GM21528 (cell line): ENCODE data around the gene SPRYD3.

ENCODE experiments used
- ATAC-seq: cut with Tn5 transposase; IDR thresholded peaks from one replicate; pipeline ENCODE4 v1.9.1; 2021; ENCODE audit warnings: mild to moderate bottlenecking, moderate library complexity; ENCODE audit not compliant: unreplicated experiment, low FRiP score

SPRYD3 gene

DNA sequence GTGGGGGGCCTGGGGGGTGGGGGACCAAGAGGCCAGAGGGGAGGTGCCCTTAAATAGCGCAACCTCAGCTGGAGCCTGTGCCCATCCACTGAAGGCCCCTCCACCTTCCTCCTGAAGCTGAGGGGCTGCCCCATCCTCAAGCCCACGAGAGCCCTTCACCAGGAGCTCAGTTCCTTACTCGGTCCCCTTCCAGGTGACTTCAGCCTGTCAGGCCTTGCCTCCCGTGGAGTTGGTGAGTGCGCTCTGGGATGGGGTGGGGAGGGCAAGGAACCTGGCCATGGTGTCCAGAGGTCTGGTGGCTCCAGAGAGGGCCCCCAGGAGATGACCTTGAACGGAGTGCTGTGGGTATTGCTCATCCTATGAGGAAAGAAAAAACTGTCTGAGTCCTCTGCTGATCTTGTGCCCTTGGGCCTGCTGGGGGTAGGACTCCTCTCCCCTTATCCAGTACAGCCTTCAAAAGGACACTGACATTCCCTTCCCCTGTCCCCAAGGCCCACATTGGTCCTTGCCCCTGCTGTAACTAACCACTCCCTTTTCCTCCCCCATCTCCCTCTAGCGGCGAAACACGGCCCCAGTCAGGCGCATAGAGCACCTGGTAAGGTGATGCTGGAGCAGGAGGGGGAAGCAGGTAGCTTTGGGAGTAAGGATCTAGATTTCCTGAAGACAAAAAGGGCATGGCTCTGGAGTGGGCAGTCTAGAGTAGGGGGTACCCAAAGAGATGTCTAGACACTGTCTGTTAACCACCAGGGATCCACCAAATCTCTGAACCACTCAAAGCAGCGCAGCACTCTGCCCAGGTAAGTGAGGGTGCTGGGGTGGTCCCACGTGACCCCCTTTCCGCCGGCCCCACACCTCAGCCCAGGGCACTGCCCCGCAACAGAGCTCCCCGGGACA lies 25.7 kb downstream of the SPRYD3 start:
- ATAC-seq, result peak; percentile 1

DNA sequence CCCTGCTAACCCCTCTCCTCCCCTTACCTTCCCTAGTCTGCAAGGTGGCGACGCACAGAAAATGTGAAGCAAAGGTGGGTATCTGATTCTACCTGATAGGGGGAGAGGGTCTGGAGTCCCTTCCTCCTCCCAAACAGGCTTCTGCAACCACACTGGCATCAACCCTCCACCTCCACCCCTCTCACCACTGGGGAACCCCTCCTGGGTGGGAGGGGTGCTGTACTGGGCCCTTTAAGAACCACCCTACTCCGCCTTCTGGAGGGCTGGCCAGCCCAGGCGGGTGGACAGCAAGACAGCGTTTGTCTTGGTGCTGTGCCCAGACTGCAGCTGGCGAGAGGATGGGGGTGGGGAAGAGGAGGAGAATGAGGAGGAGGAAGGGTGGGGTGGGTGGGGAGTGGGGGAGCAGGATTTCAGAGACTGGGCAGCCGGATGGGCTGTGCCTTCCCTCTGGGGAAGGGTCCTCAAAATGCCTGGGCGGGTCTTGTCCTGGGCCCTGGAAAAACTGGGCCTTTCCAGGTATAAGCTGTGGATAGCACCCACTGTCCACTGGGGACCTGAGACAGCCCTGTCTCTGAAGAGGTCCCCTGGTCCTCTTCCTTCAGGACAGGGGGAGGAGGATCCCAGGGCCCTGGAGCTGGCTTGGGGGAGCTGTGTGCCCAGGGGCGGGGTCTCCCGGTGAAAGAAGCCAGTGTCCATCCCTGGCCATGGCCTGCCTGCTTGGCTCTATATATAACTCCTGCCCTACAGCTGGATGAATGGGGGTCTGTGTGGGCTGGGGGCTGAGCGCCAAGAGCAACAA lies 26.6 kb downstream of the SPRYD3 start:
- no peak for ATAC-seq

DNA sequence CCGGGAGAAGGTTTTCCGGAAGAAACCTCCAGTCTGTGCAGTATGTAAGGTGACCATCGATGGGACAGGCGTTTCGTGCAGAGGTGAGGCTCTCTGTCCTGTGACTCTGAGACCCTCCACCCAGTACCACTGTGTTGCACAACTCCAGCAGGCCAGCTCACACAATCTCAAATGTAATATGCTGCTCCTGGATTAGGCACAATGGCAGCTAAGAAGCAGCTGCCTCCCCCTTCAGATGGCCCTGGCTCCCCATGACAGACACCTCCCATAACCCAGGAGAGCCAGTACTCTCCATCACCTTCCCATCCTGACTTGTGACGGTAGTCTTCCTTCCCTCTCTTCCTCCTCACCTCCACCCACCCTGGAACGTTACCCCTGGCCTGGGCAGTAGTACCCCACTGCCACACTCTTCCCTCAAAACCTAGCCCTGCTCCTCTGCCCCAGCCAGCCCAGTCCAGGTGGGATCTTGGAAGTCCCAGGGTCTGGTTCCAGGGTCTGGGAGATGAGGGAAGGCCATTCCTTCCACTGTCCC lies 27.2 kb downstream of the SPRYD3 start:
- ATAC-seq, result no peak

DNA sequence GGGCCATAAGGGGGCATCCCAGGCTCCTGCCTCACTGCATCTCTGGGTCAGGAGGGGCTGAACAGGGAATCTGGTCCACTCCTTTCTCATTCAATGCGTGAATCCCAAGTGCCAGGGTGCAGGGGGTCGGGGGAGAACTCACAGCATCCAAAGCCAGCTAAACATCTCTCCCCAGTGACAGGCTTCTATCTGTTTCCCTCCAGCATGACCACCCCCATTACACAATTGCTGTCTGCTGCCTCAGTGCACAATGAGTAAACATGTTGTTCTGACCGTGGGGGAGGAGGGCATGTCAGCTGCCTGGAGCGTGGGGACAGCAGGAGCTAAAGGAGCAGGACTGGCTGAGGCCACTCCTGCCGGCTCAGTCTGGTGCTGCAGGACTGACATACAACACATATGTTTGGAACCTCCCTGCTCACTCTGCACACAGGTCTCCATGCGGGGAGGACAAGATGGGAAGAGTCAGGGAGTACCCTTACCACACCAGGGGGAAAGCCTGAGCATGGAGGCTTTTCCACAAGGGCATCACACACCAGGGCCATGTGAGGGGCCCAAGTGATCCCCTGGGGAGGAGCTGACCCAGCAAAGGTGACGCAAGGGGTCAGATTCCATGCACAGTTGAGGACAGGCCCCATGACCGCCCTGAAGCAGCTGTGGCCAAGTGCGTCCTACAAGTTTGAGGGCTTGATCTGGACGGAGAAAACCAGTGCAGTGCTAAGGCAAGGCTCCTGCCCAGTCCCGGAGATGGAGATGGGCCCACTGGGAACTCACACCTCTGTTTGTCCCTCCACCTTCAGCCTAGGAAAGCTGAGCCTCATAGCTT lies 27.9 kb downstream of the SPRYD3 start:
- ATAC-seq, result no peak

DNA sequence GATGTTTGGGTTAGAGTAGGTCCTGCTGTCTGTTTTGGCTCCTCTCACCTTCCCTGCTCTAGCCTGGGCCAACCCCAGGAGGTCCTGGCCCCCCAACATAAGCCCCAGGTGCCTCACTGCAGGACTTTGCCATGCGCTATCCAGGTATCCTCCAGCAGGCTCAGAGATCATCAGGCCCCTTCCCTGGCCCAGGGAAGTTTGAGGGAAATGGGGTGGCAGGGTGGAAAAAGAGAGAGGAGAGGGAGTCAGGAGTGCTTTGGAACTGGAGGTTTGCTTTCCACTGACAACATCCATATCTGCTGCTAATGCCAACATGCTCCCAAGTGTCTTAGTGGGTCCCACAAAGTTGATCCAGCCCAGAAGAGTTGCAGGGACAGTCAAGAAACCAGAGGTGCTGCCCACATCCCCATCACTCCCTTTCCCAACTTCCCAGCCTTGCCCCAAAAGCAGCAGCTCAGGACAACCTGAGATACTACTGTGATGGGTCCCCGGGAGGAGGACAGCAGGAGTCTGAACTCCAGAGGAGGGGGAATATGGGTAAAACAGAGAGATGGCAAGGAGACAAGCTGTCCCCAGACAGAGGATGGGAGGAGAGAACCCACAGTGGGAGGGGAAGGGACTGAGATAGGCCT lies 28.6 kb downstream of the SPRYD3 start:
- no peak for ATAC-seq

DNA sequence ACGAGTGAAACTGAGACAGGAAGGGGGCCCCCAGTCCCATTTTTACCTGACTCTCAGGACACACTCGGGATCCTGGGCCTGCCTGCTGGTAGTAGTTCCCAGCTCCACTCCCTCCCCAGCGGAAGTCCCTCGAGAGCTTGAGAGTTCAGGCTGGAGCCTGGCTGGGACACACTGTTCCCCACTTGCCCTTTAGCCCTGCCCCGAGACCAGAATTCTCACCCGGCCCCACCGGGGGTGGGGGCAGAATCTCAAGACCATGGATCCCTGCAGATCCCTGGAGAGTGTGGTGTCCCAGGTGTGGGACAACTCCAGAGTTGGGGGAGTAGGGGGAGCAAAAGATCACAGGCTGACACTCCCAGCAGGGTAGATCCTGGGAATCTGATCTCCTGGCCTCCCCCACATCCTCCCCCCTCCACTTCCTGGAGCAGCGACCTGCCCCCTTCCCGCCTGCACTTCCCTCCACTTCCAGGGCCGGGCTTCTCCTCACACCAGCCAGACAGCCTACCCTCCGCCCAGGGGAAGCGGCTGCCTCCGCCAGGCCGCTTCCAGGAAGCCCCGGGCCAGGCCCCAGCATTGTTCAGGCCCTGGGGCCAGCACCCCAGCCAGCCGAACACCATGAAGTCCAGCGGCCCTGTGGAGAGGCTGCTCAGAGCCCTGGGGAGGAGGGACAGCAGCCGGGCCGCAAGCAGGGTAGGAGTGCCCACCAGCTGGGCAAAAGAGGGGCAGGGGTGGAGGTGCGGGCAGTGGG lies 29.4 kb downstream of the SPRYD3 start, which contains the start of gene TNS2:
Gene TNS2, plus strand, starts transcription at position 495 of the 748 bp plus-strand sequence. Its CDS starts 121 bp downstream, at position 616.
- ATAC-seq, result no peak

DNA sequence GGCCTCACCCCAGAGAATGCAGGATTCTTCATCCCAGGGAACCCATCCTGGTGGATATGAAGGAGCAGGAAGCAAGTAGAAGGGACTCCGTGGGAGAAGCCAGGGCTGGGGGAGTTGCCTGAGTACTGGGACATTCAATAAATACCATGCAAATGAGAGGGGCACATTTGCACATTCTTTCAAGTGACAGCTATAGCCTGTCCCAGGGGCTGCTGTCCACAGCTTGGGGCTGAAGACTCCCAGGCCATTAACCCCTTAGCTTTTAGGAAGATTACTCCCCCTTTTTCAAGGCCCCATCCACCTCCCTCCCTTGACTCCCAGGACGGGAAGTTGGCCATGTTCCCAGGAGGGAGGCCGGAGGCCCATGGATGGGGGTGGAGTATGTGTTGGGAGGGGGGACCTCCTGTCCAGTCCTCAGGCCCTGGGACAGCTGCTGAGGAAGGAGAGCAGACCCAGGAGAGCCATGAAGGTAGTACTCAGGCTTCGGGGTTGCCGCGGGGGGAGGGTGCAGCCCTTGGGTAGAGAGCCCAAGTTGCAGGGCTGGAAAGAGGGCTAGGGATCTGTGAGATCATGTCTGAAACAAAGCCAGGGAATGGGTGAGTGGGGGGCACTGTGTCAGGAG lies 30.3 kb downstream of the SPRYD3 start:
- ATAC-seq, result no peak

DNA sequence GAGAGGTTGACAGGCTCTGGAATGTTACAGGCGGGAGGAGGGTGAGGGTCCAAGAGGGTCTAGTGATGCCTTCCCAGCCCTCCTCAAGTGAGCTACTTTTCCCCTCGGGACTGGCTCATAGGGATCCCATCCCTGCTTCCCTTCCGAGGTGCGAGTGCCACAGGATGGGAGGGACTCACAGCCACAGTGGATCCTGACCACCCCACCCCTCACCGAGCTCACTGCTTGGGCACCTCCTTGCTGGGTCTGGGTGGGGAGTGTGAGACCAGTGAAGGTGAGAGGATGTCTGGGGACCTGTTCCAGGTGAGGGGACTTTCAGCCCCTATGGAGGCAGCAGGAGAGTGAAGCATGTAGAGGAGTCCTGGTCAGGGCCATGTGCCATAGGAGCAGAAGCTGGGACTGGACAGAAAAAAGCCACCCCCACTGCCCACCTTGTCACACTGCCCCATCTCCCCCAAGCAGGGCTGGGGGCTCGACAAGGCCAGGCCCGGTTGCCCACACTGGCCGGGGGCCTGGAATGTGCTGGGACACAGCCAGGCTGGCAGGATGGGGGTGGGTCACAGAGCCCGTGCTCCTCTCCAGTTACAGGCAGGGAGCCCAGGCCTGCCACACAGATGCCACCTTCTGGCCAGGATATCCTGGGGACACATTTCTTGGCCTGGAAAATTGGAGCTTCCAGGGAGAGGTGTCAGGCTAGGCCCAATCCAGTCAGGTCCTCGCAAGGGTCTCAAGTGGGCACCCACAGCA lies 31.0 kb downstream of the SPRYD3 start:
- no peak for ATAC-seq

DNA sequence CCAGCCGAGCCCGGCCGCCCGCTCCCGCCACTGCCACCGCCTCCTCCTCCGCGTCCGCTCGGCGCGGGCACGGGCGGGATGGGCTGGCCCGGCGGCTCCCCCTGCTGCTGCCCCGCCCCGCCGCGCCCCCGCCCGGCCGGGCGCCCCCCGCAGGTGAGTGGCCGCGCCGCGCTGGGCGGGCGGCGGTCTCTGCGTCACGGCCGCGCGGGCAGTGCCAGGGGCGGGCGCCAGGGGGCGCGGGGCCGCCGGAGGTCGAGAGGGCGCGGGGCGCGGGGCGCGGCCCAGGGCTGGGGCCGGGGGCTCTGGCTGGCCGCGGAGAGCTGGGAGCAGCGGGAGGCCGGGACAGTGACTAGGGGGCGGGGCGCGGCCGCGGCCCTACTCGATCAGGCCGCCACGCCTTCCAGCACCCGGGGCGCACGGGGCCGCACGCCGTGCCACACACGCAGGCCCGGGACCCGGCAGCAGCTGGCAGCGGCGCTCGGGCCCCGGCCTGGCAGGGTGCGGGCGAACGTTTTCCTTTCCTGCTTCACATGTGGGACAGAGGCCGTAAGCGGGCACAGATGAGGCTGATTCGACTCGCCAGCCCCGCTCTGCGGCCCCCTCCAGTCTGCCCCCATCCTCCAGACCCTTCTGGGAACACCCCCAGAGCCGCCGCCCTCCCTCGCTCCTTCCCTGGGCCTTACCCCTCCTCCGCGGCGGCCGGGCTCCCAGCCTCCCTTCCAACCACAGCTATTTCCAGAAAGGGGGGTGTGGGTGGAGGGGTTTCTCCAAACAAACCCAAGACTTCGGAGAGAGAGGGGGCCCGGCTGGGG lies 31.8 kb downstream of the SPRYD3 start:
- ATAC-seq, result peak; percentile 60

DNA sequence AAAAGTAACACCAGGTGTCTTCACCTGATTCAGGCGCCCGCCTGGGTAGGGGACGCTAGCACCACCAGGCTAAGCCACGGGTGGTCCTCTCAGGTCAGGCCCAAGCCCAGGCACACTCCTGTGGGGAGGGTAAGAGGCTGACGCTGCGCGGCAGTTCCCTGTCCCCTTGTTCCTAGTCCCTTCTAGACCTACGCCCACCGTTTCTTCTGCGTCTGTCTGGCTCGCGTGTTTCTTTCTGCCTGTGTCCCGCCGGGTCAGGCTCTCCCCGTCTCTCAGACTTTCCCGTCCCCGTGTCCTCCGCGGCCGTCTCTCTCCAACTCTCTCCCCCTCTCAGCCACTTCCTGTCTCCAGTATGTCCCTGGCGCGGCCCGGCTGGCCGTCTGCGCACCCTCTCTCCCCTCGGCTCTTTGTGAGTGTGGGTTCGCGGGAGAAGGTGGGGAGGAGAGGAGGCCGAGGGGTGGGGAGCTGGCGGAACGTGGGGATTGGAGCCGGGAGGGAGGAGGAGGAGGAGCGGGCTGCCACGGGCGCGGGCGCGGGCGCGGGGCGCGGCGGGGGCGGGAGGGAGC lies 32.5 kb downstream of the SPRYD3 start:
- peak; percentile 36 for ATAC-seq

DNA sequence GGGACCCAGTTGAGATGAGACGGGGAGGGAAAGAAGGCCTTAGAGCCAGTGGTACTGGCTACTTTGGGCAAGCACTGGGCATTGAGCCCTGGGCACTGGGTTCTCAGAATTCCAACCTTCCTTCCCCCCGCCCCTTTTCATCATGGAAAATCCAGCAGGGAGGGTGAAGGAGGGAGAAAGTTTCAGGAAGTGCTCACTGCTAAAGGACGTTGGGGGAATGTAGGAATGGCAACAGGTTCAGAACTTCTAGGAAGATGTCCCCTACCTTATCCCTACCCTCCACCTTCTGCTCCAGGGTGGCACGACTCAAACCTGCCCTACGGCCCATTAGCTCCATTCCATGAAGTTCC lies 33.5 kb downstream of the SPRYD3 start:
- no peak for ATAC-seq

DNA sequence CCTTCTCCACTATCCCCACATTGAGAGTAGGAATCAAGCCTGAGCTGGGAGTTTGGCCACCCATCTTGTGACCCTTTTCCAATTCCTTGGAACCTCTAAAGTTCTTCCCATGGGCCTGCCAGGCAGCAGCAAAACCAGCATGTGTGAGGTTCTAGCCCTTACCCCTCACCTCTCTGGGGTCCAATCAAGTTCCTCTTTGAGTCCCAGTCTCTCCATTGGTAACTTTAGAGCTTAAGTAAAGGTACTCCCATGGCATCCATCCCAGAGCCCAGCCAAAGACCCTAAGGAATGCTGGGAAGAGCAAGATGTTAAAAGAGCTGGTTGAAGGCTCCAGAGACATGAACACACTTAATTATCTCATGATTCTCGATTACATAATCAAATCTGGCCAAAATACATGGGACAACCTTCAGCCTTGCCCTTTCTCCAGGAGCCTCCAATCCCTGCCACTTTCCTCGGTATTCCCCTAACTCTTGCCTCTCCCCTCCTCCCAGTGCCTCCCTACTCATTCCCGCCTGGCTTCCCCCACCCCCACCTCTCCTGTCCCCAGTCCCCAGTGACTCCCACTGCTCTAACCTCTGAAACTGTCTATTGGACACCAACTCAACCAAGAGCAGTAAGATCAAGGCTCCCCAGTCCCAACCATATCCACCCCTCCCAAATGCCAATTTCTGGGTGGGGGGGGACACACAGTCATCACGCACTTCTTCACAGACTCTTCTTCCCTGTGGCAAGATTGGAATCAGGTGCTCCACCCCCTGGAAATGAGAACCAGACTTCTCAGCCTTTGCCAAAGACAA lies 34.1 kb downstream of the SPRYD3 start:
- ATAC-seq, result no peak

DNA sequence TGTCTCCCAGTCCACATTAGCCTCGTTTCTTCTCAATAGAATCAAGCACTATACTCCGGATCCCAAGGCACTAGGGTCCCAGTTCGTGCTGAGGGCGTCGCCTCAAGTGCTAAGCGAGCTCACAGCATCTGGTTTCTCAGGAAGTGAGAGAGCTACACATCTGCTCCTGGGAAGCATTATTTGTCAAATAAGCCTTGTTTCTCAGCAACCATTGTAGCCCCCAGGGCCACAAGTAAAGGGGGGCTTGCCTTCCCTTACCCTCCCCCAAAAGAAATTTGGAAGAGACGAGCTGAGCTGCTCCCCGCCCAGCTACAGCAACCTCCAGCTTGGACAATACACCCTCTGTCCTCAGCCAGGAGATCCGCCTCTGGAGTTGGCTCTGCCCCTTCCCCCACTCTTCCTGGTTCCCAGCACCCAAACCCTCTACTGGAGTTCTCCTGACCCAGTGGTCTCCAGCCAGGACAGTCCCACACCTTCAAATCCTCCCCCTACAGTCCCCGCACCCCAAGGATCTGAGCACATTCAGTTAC lies 35.1 kb downstream of the SPRYD3 start:
- ATAC-seq, result no peak

DNA sequence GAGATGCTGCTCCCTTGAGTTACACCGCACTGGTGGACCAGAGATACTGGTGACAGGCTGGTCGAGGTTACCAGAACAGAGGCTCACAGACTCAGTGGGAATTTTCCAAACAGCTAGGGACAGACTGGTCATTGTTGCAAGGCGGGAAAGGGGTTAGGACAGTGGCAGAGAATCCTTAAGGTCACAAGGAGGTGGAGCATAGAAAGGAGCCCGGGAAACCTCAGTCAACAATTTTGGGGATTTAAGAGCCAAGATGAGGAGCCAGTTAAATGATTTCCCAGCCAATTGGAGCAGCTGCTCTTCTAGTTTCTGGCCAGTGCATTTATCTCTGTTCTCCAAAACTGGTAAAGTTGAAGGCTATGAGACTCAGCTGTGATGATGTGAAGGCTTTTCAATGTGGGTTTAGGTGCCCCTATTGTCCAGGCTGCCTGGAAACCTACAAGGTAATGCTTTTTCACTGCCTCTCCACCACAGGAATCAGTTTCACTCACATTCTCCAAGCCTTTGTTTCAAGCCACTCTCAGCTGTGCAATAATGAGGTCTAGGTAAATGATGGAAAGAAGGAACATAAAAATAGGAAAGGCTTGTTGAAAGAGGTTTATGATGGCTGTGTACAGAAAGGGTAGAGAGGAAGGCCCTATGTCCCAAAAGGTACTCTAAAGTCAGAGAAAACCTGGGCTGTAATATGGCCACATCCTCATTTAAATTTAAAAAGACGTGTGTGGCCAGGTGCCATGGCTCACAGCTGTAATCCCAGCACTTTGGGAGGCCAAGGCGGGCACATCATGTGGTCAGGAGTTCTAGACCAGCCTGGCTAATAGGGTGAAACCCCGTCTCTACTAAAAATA lies 36.4 kb downstream of the SPRYD3 start:
- ATAC-seq, result no peak

DNA sequence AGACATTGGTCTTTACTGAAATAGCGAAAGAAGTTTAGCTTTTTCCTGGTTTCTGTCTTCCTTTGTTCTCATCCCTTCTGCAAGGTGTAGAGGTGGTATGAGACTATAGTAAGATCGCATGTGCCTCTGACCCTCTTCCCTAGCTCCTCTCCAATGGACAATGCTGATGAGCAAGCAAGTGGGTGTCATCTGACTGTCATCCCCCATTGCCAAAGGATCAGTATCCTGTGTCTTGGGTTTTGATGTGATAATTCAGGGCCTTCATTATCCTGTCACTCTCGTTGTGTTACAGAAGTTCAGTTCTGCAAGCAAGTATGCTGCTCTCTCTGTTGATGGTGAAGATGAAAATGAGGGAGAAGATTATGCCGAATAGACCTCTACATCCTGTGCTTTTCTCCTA lies 39.3 kb downstream of the SPRYD3 start:
- ATAC-seq, result no peak
